GM18498 (cell line): ENCODE measurements around the gene OIP5.
"Not testable (repeated sequence)": the region's sequence is repeated elsewhere in the genome, so short reads cannot be mapped to it uniquely, and the experiment has no call there.

Source experiments
- ATAC-seq: cut with Tn5 transposase; IDR thresholded peaks from one replicate; pipeline ENCODE4 v1.9.1; 2021; ENCODE audit warnings: mild to moderate bottlenecking, moderate library complexity; ENCODE audit not compliant: unreplicated experiment

The OIP5 gene

GRCh38 chr15:41332194-41333025, at the start of gene OIP5, which contains the start of gene NUSAP1:
Gene OIP5, minus strand, starts transcription at chr15:41332591. Its CDS starts 30 bp downstream, at chr15:41332561.
Gene NUSAP1, plus strand, starts transcription at chr15:41332881. Its CDS starts 77 bp downstream, at chr15:41332958.
- peak; percentile 86 for ATAC-seq

- ATAC-seq: no peak
Observed at GRCh38 chr15:41377978-41378377, 45.6 kb upstream of the OIP5 start.

GRCh38 chr15:41367418-41367817, 35.0 kb upstream of the OIP5 start:
- ATAC-seq: no peak

GRCh38 chr15:41354371-41354770, 22.0 kb upstream of the OIP5 start:
- ATAC-seq: no peak

GRCh38 chr15:41350057-41350717, 17.8 kb upstream of the OIP5 start:
- no peak for ATAC-seq

- no peak for ATAC-seq
Observed at GRCh38 chr15:41347236-41347635, 14.8 kb upstream of the OIP5 start.

GRCh38 chr15:41341519-41341918, 9.1 kb upstream of the OIP5 start:
- no peak for ATAC-seq

- ATAC-seq: no peak
Observed at GRCh38 chr15:41340189-41340695, 7.9 kb upstream of the OIP5 start.

GRCh38 chr15:41337631-41338522, 5.5 kb upstream of the OIP5 start:
- ATAC-seq: no peak

- no peak for ATAC-seq
Observed at GRCh38 chr15:41337047-41337446, 4.7 kb upstream of the OIP5 start.

GRCh38 chr15:41336549-41336948, 4.2 kb upstream of the OIP5 start:
- ATAC-seq: no peak

GRCh38 chr15:41334293-41335120, 2.1 kb upstream of the OIP5 start:
- no peak for ATAC-seq

GRCh38 chr15:41333026-41333562, 703 bp upstream of the OIP5 start:
- peak; percentile 30 for ATAC-seq

GRCh38 chr15:41331833-41332193, 578 bp downstream of the OIP5 start:
- ATAC-seq: peak; percentile 1

GRCh38 chr15:41331281-41331680, 1.1 kb downstream of the OIP5 start:
- no peak for ATAC-seq

GRCh38 chr15:41323611-41324010, 8.8 kb downstream of the OIP5 start:
- ATAC-seq: no peak

GRCh38 chr15:41320805-41321330, 11.5 kb downstream of the OIP5 start:
- ATAC-seq: not testable (repeated sequence)

GRCh38 chr15:41309226-41309905, 23.0 kb downstream of the OIP5 start:
- ATAC-seq: no peak

- no peak for ATAC-seq
Observed at GRCh38 chr15:41307679-41308078, 24.7 kb downstream of the OIP5 start.
